Placental epithelial cell (primary cell): ENCODE results near the gene LHPP. TPM values are rescaled to one million over a fixed set of nuclear protein-coding genes. Genes with fewer than 3 reads are reported as not detected.

Source experiments
- total RNA-seq: library from RNA; depleted of rRNA; stranded (reverse); fragments of >200 nt; gene quantifications from 2 replicates; pipeline ENCODE4 v1.2.3, GENCODE V29; 2012

LHPP gene
- total RNA-seq: 18.0 and 22.8 TPM in 2 replicates

DNA sequence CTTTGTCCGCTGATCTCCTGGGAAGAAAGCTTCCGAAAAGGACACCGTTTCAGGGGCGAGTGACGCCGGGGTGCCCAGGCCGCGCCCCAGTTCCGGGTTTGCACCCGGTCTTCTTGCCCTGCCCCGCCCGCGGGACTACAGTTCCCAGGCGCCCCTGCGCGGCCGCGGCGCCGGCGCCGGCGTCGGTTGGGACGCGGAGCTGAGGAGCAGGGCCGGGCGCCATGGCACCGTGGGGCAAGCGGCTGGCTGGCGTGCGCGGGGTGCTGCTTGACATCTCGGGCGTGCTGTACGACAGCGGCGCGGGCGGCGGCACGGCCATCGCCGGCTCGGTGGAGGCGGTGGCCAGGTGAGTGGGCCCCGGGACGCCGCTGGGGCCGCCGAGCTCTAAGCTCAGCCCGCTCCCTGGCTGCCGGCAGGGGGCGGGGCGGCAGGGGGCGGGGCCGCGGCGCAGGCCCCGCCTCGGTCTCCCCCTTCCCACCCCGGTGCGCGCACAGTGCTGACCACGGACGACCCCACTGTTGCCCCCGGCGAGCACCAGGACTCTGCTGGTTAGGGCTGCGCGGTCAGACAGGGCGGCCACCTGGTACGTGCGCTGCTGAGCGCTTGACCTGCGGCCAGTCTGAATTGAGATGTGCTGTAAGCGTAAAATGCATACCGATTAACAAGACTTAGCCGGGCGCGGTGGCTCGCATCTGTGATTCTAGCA is at the start of gene LHPP:
Gene LHPP, plus strand, starts transcription at position 182 of the 706 bp plus-strand sequence. Its CDS starts 40 bp downstream, at position 222.

GRCh38 chr10:124418726-124419501 is 42.7 kb upstream of the LHPP start, which contains the start of gene OAT:
Gene OAT, minus strand, starts transcription at chr10:124418923. Its CDS starts 6,752 bp downstream, at chr10:124412171.

DNA sequence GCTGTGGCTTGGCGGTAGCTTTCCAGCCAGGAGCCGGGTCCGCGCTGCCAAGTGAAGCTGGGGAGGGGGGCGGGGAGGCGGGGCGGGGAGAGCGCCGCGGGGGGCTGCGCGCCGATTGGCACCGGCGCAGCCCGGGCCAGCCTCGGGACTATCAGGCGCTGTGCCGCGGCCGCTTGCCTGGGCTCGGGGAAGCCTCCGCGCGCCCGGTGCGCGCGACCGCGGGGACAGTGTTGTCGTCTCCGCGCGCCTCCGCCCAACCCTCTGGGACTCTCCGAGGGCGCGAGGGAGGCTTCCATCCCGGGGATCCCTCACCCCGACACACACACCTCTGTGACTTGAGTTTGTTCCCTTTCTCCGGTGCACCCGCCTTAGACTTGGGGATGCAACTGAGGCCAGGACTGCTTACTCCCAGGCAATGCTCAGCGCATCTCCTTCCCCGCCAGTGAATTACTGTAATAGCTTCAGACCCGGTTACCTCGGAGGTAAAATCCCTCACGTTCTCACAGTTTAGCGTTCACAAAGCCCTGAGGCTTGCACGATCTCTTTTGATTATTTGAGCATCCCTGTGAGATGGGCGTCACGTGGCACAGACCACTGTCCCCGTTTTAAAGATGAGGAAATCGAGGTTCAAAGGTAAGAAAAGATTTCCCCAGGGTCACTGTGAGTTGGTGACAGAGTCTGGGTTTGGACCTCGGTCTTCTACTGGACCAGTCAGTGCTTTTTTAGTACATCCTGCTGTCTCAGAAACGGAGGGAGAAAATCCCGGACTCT is 11.4 kb upstream of the LHPP start, which contains the start of gene NKX1-2:
Gene NKX1-2, minus strand, starts transcription at position 24 of the 771 bp plus-strand sequence. CDS start 92 bp downstream, outside the sequence.

Other genes with a start within 250 kb of the LHPP start
- 140 and 186 TPM in 2 replicates for gene OAT, start 42.9 kb upstream of the LHPP start, total RNA-seq
- gene NKX1-2, start 11.8 kb upstream of the LHPP start, total RNA-seq: not detected in 2 replicates